ENCODE results near the gene SOS1. TPM values are rescaled to one million over a fixed set of nuclear protein-coding genes. Genes with fewer than 3 reads are reported as not detected.

Gene SOS1
- total and polyA plus RNA-seq, 2 of the 13 experiments (the other 11 are each of a cell fraction or from before 2014, with no cell fraction given) = 20.8 to 60.4 TPM

DNA sequence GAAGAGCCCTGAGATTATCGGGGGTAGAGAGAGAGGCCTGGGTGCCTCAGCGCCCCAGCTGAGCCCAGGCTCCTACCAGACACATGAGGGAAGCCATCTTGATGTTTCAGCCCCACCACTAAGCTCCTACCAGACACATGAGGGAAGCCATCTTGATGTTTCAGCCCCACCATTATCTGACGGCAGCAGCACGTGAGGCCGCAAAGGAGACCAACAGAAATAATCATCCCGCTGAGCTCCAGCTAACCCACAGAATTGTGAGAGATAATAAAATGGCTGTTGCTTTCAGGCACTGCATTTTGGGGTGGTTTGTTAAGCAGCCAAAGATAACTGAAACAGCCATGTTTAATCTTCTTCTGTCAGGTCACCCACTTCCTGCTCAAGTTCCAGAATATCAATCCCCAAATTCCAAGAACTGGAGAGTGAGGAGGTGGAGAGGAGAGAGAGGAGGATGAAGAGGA lies 29.3 kb upstream of the SOS1 start:
- CTCF ChIA-PET (ENCODE audit: low intra/inter-chr PET ratio, low total read pairs) = no interaction called here
- no peak for DNase-seq (ENCODE audit: low spot score)
- Histone ChIP-seq H3K4me3 (replicated peaks in 1 of 3; ENCODE audit: insufficient read depth in 1 of 3, low read depth in 2 of 3, low read length in 3 of 3) (no peak overlapping the region), H3K36me3 (replicated peaks in 1 of 2; ENCODE audit: control insufficient read depth in 1 of 2, insufficient read depth in 2 of 2, low read length in 2 of 2) (no peaks in the 10 kb centered on the region), H3K9me3 (ENCODE audit: low read length) (no peaks in the 10 kb centered on the region), H3K27ac (ENCODE audit: extremely low read length, insufficient read depth, low read length) (no peak overlapping the region), H3K79me2 (ENCODE audit: insufficient read depth, low read length) (no peaks in the 10 kb centered on the region), H3K4me2 (ENCODE audit: low read depth, low read length) (peak overlapping the region; percentile 67; the same call in 1 of the 2 replicates), H4K20me1 (ENCODE audit: insufficient read depth, low read length) (no peaks in the 10 kb centered on the region), H3K27me3 (ENCODE audit: control insufficient read depth in 1 of 2, insufficient read depth in 2 of 2, low read length in 2 of 2) (no peaks in the 10 kb centered on the region), H2AFZ (ENCODE audit: low read length) (no peak overlapping the region), H3K9ac (ENCODE audit: insufficient read depth, low read depth, low read length) (no peak overlapping the region), H3K4me1 (ENCODE audit: insufficient read depth, low read length) (peaks cover 22% of the 10 kb centered on the region)
- no peak for FAIRE-seq
- in situ Hi-C loops (cut with HindIII; ENCODE audit: extremely low pct_ligation_motif_present, low pct_unique_long_range_greater_than_20kb) (no loop called here), intact Hi-C loops (cut with micrococcal nuclease; ENCODE audit: unreplicated experiment) (no loop called here)
- WGBS (ENCODE audit: low lambda C conversion rate) = 86% methylated on average over 6 of the region's 6 CpGs
- TF ChIP-seq, protein P1, sequence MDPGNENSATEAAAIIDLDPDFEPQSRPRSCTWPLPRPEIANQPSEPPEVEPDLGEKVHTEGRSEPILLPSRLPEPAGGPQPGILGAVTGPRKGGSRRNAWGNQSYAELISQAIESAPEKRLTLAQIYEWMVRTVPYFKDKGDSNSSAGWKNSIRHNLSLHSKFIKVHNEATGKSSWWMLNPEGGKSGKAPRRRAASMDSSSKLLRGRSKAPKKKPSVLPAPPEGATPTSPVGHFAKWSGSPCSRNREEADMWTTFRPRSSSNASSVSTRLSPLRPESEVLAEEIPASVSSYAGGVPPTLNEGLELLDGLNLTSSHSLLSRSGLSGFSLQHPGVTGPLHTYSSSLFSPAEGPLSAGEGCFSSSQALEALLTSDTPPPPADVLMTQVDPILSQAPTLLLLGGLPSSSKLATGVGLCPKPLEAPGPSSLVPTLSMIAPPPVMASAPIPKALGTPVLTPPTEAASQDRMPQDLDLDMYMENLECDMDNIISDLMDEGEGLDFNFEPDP (CRISPR knock-in tag; conservative IDR thresholded peaks at IDR 0.05) = 0 out of 2 replicates have a peak, but pooled peaks have one; percentile 18
- TF ChIP-seq HNRNPK (IDR thresholded peaks at IDR 0.05; ENCODE audit: low read depth, low read length, poor library complexity, severe bottlenecking) = no peak
- TF ChIP-seq MAZ (IDR thresholded peaks at IDR 0.05; ENCODE audit: borderline replicate concordance, low read depth, low read length) = no peak
- 0 out of 2 replicates have a peak, but pooled peaks have one; percentile 30 for TF ChIP-seq MAZ (CRISPR knock-in tag; IDR thresholded peaks at IDR 0.05; ENCODE audit: low read depth)
- TF ChIP-seq YY1 (IDR thresholded peaks at IDR 0.05; ENCODE audit: insufficient read depth, insufficient replicate concordance, low read depth, low read length) = peak; percentile 26
- BruUV-seq (replicated peaks) = no TSS peak
- POLR2A ChIA-PET = interaction anchor here (1.1 to 2.1 kb wide), 3 partner anchors 10 to 29 kb away, joined by 4 to 10 read pairs (median 6); partner anchors contain the start of gene SOS1
- no peak for ATAC-seq

DNA sequence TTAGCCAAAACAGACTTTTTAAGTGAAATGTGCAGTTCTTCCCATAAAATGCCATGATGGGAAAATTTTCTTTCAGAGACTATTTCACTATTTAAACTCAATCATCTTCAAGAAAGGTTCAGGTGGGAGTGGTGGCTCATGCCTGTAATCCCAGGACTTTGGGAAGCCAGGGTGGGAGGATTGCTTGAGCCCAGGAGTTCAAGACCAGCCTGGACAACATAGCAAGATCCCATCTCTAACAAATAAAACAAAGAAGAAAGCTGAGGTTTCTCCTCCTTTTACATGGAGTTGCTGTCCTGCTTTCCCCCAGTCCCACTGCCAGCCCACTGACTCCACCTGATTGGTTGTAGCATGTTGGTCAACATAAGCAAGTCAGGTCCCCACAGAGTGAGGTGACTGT lies 25.8 kb upstream of the SOS1 start:
- POLR2A ChIA-PET = interaction anchor here (1.6 kb wide), 1 partner anchor 22 kb away, joined by 4 read pairs; no protein-coding TSS in a partner anchor
- H3K9ac ChIP-seq (ENCODE audit: insufficient read depth, low read depth, low read length) = no peak overlapping the region

More for the DNA sequence above, 25.8 kb upstream of the SOS1 start:
- no peaks in the 10 kb centered on the region for H3K27me3 ChIP-seq (ENCODE audit: control insufficient read depth in 1 of 2, insufficient read depth in 2 of 2, low read length in 2 of 2)
- BruUV-seq (replicated peaks) = no TSS peak
- in situ Hi-C loops (cut with HindIII; ENCODE audit: extremely low pct_ligation_motif_present, low pct_unique_long_range_greater_than_20kb) (no loop called here), intact Hi-C loops (cut with micrococcal nuclease; ENCODE audit: unreplicated experiment) (no loop called here)
- DNase-seq (ENCODE audit: low spot score) (no peak), ATAC-seq (no peak), FAIRE-seq (no peak)
- TF ChIP-seq ZNF121 (CRISPR knock-in tag; IDR thresholded peaks at IDR 0.05) (peak; percentile 61), DPF2 (CRISPR knock-in tag; IDR thresholded peaks at IDR 0.05; ENCODE audit: borderline replicate concordance, low read depth) (no peak), ZNF264 (CRISPR knock-in tag; IDR thresholded peaks at IDR 0.05) (no peak), FOSL2 (CRISPR knock-in tag; IDR thresholded peaks at IDR 0.05) (no peak), MTA1 (CRISPR knock-in tag; IDR thresholded peaks at IDR 0.05; ENCODE audit: borderline replicate concordance) (no peak), ZNF431 (CRISPR knock-in tag; IDR thresholded peaks at IDR 0.05; ENCODE audit: borderline replicate concordance, low read depth) (no peak), ZNF792 (CRISPR knock-in tag; IDR thresholded peaks at IDR 0.05) (no peak)
- TF ChIP-seq, protein P2, sequence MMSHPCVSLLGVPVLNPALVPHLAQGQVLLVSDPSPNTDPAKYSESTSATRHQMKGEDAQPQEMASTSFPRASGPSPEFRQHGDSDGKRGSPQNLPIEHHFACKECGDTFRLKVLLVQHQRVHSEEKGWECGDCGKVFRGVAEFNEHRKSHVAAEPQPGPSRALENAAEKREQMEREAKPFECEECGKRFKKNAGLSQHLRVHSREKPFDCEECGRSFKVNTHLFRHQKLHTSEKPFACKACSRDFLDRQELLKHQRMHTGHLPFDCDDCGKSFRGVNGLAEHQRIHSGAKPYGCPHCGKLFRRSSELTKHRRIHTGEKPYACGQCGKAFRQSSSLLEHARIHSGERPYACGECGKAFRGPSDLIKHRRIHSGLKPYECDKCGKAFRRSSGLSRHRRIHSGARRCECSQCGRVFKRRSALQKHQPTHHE (CRISPR knock-in tag; IDR thresholded peaks at IDR 0.05; ENCODE audit: borderline replicate concordance) = no peak
- H3K9me3 ChIP-seq (ENCODE audit: low read length) = no peaks in the 10 kb centered on the region
- no peaks in the 10 kb centered on the region for H3K79me2 ChIP-seq (ENCODE audit: insufficient read depth, low read length)
- no peaks in the 10 kb centered on the region for H3K36me3 ChIP-seq (replicated peaks in 1 of 2; ENCODE audit: control insufficient read depth in 1 of 2, insufficient read depth in 2 of 2, low read length in 2 of 2)
- H3K27ac ChIP-seq (ENCODE audit: extremely low read length, insufficient read depth, low read length) = no peak overlapping the region
- peaks cover 27% of the 10 kb centered on the region for H3K4me1 ChIP-seq (ENCODE audit: insufficient read depth, low read length)
- no peak overlapping the region for H3K4me3 ChIP-seq (replicated peaks in 1 of 3; ENCODE audit: insufficient read depth in 1 of 3, low read depth in 2 of 3, low read length in 3 of 3)
- H4K20me1 ChIP-seq (ENCODE audit: insufficient read depth, low read length) = no peaks in the 10 kb centered on the region
- CTCF ChIA-PET (ENCODE audit: low intra/inter-chr PET ratio, low total read pairs) = no interaction called here
- no peak overlapping the region for H2AFZ ChIP-seq (ENCODE audit: low read length)
- H3K4me2 ChIP-seq (ENCODE audit: low read depth, low read length) = no peak overlapping the region

Data from HepG2 (cell line).